AG04450 (cell line): Measurements from ENCODE around the gene STPG1. TPM values are rescaled to one million over a fixed set of nuclear protein-coding genes. Genes with fewer than 3 reads are reported as not detected.

Source experiments
- CTCF ChIA-PET: fragments of 300-600, 350-600 bp; formaldehyde crosslinking; extraction: SDS; loops from one replicate; lab custom pipeline; 2022; ENCODE audit warnings: antibody characterized with exemption, inconsistent platforms; lab: Charles Lee
- POLR2A ChIA-PET: fragments of 350-600 bp; formaldehyde crosslinking; extraction: SDS; loops from one replicate; lab custom pipeline; 2021; ENCODE audit warnings: antibody characterized with exemption, inconsistent platforms; lab: Yijun Ruan, JAX
- DNase-seq: peaks from one replicate; pipeline ENCODE4 v3.0.0-alpha.2; 2011; ENCODE audit warnings: low read depth, low spot score
- H3K27ac ChIP-seq: one replicate; pipeline ENCODE4 v1.5.1; 2012; ENCODE audit warnings: low read depth, low read length, control low read depth
- H3K27me3 ChIP-seq: one replicate; pipeline ENCODE4 v1.6.0; 2012; ENCODE audit warnings: low read length; ENCODE audit not compliant: control insufficient read depth, insufficient read depth
- H3K4me3 ChIP-seq: 2 replicates; pipeline ENCODE4 v1.5.1; 2011; ENCODE audit warnings: mild to moderate bottlenecking, low read depth, low read length, control low read depth
- H3K9me3 ChIP-seq: 2 replicates; pipeline ENCODE4 v1.5.1; 2012; ENCODE audit warnings: low read length; ENCODE audit not compliant: control insufficient read depth, insufficient read depth
- polyA plus RNA-seq: library from polyadenylated mRNA; depleted of rRNA; stranded (reverse); fragments of >200 nt; gene quantifications from 2 replicates; pipeline ENCODE4 v1.2.3, GENCODE V29; 2011
- TF ChIP-seq, protein P1 (sequence below): IDR thresholded peaks from 2 replicates; pipeline ENCODE4 v1.5.1; 2011; ENCODE audit warnings: low read depth, low read length, control low read depth, inconsistent platforms

Gene STPG1
- polyA plus RNA-seq, 1 experiment, result 7.9 TPM

DNA sequence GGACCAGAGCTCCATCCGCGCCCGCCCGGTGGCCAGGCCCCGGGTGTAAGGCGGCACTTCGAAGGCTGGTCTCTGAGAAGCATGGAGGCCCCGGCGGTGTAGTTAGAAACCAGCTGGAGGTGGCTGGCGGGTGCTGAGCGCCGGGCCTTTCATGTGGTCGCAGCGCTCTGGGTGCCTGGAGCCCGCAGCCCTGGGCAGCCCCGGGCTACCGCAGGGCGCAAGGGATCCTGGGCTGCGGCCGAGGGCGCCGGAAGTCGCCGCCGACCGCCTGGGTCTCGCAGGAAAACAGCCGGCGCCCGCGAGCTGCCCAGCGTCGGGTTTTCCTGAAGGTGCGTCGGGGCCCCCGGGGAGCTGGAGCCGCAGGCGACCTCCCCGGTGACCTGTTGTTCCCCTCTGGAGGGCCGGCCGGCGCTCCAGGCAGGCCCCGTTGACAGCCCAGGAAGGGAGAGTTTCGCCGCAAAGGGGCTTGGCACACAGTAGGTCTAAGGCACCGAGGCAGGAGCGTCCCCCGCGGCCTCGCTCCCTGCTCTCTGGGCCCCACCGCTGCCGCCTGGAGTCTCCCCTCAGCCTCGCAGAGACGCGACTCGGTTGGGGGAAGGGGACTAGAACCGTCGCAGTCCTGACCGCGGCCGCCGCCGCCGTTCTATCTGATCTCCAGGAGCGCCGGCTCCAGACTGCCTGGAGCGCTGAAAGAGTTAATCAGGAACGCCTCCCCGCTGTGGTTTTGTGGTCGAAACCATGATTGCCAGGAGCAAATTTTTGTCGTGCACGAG lies 91.7 kb downstream of the STPG1 start:
- H3K9me3 ChIP-seq, result no peaks in the 10 kb centered on the region; the same call in 1 of the 2 replicates
- POLR2A ChIA-PET, result interaction anchor here (0.6 to 1.8 kb wide), 4 partner anchors 20 to 58 kb away, joined by 3 to 9 read pairs (median 3); no protein-coding TSS in a partner anchor
- TF ChIP-seq, protein P1, sequence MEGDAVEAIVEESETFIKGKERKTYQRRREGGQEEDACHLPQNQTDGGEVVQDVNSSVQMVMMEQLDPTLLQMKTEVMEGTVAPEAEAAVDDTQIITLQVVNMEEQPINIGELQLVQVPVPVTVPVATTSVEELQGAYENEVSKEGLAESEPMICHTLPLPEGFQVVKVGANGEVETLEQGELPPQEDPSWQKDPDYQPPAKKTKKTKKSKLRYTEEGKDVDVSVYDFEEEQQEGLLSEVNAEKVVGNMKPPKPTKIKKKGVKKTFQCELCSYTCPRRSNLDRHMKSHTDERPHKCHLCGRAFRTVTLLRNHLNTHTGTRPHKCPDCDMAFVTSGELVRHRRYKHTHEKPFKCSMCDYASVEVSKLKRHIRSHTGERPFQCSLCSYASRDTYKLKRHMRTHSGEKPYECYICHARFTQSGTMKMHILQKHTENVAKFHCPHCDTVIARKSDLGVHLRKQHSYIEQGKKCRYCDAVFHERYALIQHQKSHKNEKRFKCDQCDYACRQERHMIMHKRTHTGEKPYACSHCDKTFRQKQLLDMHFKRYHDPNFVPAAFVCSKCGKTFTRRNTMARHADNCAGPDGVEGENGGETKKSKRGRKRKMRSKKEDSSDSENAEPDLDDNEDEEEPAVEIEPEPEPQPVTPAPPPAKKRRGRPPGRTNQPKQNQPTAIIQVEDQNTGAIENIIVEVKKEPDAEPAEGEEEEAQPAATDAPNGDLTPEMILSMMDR, result no peak
- DNase-seq, result peak; percentile 51
- peak overlapping the region; percentile 57 for H3K27ac ChIP-seq
- peaks cover 33% of the 10 kb centered on the region for H3K27me3 ChIP-seq
- H3K4me3 ChIP-seq, result peak overlapping the region; percentile 54
- CTCF ChIA-PET, result interaction anchor here (1.0 to 1.9 kb wide), 4 partner anchors 28 to 123 kb away, joined by 3 to 14 read pairs (median 7); no protein-coding TSS in a partner anchor

DNA sequence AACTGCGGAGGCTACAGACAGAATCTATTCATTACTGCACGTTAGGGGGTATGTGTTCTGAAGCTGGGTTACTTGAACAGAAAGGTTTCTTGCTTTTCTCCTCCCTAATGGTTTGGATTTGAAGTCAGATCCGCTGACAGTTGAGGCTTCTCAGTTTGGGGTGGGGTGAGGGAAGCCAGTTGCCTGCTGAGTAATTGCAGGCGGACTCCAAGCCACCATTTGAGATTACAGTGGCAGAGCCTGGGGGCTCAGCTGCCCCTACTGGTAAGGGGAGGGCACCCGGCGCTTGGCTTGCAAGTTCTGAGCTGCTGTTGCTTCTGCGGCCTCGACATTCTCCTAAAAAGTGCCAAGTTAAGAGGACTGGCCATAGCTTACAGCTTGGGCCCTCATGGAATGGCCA lies 92.5 kb downstream of the STPG1 start:
- CTCF ChIA-PET, result interaction anchor here (1.0 to 1.9 kb wide), 4 partner anchors 27 to 122 kb away, joined by 3 to 14 read pairs (median 7); no protein-coding TSS in a partner anchor
- peaks cover 39% of the 10 kb centered on the region for H3K27me3 ChIP-seq
- no peak for DNase-seq
- H3K27ac ChIP-seq, result peak overlapping the region; percentile 2
- no peaks in the 10 kb centered on the region; the same call in 1 of the 2 replicates for H3K9me3 ChIP-seq
- TF ChIP-seq, protein P1, result no peak
- POLR2A ChIA-PET, result interaction anchor here (1.8 kb wide), 1 partner anchor 27 kb away, joined by 9 read pairs; no protein-coding TSS in a partner anchor
- no peak overlapping the region for H3K4me3 ChIP-seq

DNA sequence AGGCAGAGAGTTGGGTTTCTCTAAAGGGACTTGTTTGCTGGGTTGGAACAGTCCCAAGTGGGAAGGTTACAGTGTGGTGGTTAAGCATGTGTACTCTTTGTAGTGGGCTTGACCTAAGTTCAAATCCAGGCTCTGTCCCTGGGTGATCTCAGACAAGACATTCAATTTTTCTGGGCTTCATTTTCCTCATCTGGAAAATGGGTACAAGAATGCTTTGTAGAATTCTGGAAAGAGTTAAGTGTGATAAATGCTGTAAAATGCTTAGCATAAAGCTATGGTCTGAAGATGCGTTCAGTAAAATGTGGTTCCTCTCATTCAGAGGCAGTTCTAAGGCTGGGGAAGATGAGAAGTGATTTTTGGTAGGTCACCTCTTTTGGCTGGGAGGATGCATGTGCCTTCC lies 93.6 kb downstream of the STPG1 start:
- ChIA-PET CTCF (no interaction called here), POLR2A (no interaction called here)
- H3K27me3 ChIP-seq, result peaks cover 40% of the 10 kb centered on the region
- no peaks in the 10 kb centered on the region; the same call in 1 of the 2 replicates for H3K9me3 ChIP-seq
- TF ChIP-seq, protein P1, result no peak
- H3K4me3 ChIP-seq, result no peak overlapping the region
- H3K27ac ChIP-seq, result no peak overlapping the region
- DNase-seq, result no peak

DNA sequence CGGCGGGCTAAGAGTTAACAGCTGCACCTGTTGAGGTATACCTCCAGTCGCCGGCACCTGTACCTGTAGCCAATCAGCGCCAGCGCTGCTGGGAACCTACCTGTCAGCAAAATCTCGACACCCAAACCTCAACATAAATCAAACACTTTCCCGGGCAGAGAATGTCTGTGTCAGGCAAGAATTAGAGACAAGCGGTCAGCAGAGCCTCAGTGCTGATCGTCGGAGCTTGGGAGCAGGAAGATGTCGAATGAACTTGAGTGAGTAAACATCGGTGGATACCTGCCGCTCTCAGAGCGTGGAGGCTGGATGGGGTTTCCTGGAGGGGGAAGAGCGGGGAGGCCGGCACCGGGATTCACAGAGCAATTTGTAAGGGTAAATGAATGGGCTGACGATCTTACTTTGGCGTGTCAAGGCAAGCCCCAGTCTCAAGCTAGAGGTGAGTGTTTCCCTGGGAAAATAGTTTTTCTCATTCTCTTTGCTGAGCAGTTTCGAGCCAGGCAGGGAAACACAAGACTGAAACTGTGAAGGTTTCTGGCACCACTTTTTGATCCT lies 94.2 kb downstream of the STPG1 start, which contains the start of gene GRHL3:
Gene GRHL3 (plus strand): TSS at position 46 of the 552 bp plus-strand sequence. CDS start 195 bp downstream, at position 241.
- DNase-seq, result no peak
- CTCF ChIA-PET, result no interaction called here

More for the DNA sequence above, 94.2 kb downstream of the STPG1 start, which contains the start of gene GRHL3:
- H3K4me3 ChIP-seq, result no peak within 1 kb of the TSS
- peaks cover 40% of the 10 kb centered on the region for H3K27me3 ChIP-seq
- H3K27ac ChIP-seq, result no peak within 1 kb of the TSS
- POLR2A ChIA-PET, result no interaction called here
- H3K9me3 ChIP-seq, result no peaks in the 10 kb centered on the region; the same call in 1 of the 2 replicates
- TF ChIP-seq, protein P1, result no peak
